Measurements from ENCODE around the gene TNFAIP8. TPM values are rescaled to one million over a fixed set of nuclear protein-coding genes. Genes with fewer than 3 reads are reported as not detected.

TNFAIP8 gene
- total RNA-seq, 1 donor from 2014 or later, result 34.4 TPM

GRCh38 chr5:119445544-119445943 lies 89.7 kb downstream of the TNFAIP8 start:
- Histone ChIP-seq H3K9me3 (no peaks in the 10 kb centered on the region), H3K27me3 (no peaks in the 10 kb centered on the region), H3K27ac (no peak overlapping the region), H3K4me1 (no peaks in the 10 kb centered on the region), H3K4me3 (no peak overlapping the region), H3K36me3 (no peaks in the 10 kb centered on the region)
- intact Hi-C loops (cut with DNase I), result no loop called here
- no peak for DNase-seq (ENCODE audit: extremely low spot score in 2 of 2)
- TF ChIP-seq POLR2A (IDR thresholded peaks at IDR 0.05) (no peak), POLR2AphosphoS5 (IDR thresholded peaks at IDR 0.05; ENCODE audit: insufficient read depth in 1 of 2, low read depth in 1 of 2) (no peak), CTCF (IDR thresholded peaks at IDR 0.05) (no peak)

Small RNAs within 50 kb of the gene (small RNA-seq; reads per million reads assigned to genes)
- not detected for gene RN7SL174P
- gene RNA5SP190, result not detected

Other genes with a start within 250 kb of the TNFAIP8 start
- gene HSD17B4, start 96.5 kb downstream of the TNFAIP8 start, total RNA-seq, result 137 TPM

All from vagina (tissue), 2 donors.